GM19324 (cell line): ENCODE results near the gene TTLL8.

Source experiments
- ATAC-seq: cut with Tn5 transposase; IDR thresholded peaks from one replicate; pipeline ENCODE4 v1.9.1; 2021; ENCODE audit warnings: mild to moderate bottlenecking, moderate library complexity; ENCODE audit not compliant: unreplicated experiment, low FRiP score

The TTLL8 gene

DNA sequence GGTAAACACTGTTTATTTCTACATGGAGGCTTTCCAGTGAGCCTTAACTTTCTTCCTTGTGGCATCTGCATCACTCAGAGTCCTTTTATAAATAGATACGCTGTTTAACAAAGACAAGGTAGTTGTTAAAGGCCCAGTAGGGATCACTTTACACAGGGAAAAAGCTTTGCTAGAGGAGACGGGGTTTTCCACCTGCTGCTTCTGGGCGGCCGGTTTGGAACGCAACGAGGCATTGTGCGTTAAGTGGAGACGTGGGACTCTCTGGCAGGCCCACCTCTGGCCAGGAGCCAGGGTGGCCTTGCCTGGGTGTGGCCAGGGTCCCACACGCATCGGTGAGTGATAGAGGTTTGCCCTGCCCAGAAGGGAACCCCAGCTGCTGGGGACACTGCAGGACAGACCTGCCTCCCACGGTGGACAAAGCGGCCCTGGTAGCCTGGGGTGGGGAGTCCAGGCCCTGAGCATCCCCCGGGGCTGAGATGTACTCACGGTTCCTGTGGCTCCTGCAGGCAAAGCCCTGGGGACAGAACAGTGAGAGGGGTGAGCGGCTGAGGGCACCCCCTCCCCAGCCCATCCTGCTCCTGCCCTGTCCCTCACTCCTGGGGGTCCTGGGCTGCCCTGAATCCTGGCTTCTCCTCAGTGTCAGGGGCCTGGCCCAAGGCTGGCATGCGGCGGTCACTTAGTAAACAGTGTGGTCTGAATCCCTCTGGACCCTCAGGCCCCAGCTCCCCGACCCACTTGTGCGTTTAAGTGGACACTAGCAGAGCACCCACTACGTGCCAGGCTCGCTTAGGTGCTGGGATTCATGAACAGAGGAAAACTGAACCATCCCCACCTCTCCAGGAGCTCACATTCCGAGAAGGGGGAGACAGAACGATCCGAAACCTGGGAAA lies 49.7 kb downstream of the TTLL8 start:
- no peak for ATAC-seq

DNA sequence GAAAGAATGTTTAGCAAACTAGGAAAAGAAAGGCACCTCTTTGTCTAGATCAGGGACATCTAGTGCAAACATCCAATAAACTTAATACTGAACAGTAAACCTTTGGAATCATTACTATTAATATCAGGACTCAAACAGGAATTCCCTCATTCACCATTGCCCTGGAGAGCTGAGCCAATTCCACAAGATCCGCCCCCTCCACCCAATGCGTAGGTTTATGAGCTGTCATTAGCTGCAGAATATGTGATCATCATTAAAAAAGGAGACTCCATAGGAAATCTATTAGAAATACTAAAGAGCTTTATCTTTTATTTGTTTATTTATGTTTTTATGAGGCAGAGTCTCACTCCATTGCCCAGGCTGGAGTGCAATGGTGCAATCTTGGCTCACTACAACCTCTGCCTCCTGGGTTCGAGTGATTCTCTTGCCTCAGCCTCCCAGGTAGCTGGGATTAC lies 51.0 kb downstream of the TTLL8 start:
- no peak for ATAC-seq

DNA sequence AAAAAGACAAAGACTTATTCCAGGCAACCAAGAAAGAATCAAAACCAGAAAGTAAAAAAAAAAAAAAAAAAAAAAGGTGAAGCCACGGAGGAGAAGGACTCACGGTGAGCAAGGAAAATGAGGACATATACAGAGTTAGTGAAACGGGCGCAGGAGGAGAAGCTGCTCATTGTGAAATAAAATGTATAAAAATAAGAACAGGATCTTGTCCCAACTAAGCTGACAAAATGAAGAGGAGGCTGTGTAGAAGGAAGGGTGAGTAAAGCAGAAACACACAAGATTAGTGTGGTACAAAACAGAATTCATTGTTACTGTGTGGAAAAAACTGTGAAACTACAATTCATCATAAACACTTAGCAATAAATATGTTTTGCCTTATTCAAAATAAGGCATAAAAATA lies 53.2 kb downstream of the TTLL8 start:
- no peak for ATAC-seq

DNA sequence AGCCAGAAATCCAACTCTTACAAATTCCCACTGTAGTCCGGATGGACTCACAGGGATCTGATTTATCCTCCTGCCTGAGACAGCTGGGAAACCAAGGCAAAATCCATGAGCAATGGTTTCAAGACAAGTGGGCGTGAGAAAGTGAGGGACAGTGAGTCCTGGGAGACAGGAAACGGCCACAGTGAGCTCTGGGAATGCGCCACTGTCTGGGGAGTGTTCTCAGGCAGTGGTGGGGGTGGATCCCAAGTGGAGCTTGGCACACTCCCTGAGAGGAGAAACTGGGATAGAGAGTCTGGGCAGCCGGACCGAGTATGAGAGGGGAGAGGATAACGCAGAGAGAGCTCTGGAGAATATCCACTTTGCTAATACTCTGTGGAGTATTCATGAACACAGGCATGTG lies 55.3 kb downstream of the TTLL8 start:
- ATAC-seq: no peak

DNA sequence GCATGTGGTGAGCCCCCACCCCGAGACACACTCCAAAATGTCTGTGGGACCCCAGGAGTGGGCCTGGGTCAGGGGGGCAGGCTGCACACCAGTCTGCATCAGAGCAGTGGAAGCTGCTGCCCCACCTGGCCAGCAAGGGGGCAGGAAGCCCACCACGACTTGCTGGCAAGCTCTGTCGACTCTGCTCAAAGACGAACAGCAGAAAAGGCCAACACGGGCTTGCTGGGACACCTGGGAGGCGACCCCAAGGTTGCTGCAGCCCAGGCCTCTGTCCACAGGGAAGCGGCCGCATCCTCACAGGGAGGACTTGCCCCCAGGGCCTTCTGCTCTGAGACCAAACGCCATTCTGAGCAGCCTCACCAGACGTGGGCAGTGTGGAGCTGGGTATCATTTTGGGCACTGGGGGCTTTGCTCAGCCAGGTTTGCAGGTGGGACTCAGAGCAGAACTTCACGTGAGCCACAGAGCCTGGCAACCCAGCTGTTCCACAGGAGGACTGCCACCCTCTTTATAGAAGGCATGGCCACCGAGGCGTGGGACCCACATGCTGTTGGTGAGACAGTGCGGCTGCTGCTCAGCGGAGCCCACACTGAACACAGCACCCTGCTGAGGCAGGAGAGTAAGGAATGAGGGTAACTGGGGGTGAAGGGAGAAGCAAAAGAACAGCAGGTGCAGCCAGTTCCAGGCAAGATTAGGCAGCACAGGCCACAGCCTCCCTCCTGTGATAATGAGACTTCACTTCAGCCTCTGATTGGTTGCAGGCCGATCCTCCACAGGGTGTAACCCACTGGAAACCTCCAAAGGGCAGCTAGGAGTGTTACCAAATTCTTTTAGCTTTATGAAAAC lies 56.5 kb downstream of the TTLL8 start:
- ATAC-seq: no peak

DNA sequence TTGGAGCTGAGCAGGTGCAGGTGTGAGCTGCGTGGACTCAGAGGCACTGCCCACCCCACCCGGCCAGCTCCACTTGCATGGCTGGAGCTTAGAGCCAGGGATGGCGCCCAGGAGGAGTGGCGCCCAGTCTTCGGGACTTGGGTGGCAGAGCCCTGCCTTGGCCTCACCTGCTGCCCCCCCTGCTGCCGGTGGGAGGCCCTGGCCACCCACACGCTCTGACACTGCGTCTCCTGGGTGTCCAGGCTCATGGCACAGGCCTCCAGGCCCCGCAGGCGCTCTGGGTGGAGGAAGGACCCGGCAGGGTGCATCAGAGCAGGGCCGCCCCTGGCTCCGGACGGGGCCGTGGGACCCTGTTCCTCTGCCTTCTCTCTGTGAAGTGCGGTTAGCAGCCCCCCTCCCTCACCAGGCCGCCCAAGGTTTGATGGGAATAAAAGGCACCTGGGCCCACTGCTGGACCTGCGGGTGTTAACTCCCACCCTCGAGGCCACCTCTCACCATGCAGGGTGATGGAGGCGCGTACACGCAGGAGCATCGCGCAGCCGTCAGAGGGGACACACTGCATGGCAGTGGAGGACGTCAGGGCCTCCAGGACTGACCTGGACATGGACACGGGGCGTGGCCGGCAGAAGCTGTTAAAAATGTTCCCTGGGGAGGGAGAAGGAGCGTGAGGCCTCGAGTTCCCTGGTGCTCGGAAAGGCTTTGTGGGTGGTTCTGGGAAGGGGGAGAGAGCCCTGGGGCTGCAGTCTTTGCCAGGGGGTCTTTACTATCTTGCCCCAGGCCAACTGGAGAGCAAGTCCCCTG lies 57.3 kb downstream of the TTLL8 start:
- ATAC-seq: no peak

DNA sequence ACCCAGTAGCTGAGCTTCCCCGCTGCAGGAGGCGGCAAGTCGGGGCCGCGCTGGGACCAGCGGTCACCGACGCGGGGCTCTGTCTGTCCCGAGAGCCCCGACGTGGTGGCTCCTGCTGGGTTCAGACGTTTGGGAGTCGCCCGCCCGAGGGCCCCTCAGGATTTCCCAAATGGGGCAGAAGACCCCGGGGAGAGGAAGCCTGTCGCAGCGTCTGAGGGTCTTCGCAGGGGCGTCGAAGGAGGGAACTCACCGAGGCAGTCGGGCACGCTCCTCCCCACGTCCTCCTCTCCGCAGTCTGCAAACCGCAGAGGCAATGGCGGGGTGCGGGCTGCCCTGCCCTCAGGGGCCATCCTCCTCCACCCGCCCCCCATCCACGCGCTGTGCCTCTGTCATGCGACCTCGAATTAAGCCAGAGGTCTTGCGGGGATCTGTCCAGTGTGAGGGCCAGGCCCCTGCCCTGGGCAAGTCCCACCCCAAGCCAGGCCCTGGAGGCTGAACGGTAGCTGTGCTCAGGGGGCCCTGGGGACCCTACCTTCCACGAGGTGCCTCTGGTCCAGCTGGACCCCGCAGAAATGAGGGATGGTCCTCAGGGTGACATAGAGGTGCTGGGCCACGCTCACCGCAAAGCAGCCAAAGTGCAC lies 58.0 kb downstream of the TTLL8 start:
- no peak for ATAC-seq

DNA sequence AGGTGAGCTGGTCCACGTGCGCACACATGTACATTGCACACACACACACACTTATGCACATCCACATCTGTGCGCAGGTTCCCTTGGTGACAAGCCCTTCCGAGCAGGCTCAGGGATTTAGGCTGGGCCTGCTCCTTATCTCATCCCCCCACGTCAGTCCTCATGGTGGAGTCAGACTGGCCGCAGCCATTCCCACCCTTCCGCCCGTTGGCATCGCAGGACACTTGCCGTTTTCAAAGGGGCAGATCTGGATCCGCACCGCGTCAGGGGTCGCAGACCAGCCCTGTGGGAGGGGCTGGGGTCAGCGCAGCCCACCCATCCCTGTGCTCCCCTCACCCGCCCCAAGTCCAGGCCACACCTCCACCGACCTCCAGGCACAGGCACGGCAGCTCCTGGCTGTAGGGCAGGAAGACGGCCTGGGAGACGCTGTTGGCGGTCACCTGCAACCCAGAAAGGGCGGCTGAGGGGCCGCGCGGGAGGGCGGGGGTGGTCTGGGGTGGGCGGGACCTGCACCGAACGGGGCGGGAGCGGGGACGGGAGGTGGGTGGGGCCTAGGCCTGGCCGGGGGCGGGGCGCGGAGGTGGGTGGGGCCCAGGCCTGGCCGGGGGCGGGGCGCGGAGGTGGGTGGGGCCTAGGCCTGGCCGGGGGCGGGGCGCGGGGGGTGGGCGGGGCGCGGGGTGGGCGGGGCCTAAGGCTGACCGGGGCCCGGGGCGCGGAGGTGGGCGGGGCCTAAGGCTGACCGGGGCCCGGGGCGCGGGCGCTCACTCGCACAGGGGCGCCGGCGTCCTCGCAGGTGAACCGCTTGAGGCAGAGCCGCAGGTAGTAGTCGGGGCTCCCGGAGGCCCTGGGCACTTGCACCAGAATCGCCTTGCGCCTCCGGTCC lies 58.8 kb downstream of the TTLL8 start:
- ATAC-seq: no peak

DNA sequence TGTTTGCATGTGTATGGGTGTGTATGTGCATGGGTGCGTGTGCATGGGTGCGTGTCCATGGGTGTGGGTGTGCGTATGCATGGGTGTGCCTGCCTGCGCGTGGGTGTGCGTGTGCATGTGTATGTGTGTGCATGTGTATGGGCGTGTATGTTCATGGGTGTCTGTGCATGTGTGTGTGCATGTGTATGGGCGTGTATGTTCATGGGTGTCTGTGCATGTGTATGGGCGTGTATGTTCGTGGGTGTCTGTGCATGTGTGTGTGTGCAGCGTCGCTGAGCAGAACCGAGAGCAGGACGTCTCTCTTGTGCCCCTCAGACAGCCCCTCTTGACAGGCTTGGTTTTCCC lies 59.4 kb downstream of the TTLL8 start:
- ATAC-seq: no peak

DNA sequence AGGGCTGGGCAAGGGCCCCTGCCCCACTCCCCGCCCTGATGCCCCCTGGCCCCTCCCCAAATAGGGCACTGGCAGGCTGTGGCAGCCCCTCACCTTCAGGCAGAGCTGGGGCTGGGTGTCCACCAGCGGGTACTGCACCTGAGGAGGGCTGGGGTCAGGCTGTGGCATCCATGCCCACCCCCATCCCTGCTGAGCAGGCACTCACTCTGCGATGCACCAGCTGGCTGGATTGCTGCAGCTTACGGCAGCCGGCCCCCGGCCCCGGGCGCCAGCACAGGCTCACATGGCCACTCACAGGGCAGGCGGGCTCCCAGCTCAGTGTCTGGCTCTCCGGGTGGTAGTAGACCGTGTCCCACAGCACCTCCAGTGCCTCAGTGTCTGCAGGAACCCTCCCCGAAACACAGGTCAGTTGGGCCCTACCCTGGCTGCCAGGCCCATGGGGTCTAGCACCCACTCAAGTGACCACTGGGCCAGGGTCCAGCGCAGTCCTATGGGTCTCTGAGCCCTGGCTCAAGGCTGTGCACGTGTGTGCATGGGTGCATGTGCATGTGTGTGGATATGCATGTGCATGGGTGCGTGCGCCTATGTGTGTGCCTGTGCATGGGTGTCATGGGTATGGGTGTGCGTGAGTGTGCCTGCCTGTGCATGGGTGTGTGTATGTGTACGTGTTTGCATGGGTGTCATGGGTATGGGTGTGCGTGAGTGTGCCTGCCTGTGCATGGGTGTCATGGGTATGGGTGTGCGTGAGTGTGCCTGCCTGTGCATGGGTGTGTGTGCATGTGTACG lies 60.0 kb downstream of the TTLL8 start:
- no peak for ATAC-seq

DNA sequence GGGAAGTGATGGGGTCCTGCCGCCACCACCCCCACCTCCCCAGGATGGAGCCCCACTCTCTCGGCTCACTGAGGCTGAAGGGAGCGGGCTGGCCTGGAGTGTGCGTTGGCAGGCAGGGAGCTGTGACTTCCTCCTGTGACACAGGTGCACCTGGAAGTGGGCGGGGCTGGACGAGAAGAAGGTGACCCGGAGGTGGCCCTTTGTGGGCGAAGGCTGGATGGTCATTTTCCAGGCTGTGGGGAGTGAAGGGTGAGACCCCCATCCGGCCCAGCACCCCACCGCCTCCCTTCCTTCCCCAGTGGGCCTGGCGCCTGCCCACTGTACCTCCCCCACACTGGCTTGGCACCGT lies 60.9 kb downstream of the TTLL8 start:
- ATAC-seq: no peak

DNA sequence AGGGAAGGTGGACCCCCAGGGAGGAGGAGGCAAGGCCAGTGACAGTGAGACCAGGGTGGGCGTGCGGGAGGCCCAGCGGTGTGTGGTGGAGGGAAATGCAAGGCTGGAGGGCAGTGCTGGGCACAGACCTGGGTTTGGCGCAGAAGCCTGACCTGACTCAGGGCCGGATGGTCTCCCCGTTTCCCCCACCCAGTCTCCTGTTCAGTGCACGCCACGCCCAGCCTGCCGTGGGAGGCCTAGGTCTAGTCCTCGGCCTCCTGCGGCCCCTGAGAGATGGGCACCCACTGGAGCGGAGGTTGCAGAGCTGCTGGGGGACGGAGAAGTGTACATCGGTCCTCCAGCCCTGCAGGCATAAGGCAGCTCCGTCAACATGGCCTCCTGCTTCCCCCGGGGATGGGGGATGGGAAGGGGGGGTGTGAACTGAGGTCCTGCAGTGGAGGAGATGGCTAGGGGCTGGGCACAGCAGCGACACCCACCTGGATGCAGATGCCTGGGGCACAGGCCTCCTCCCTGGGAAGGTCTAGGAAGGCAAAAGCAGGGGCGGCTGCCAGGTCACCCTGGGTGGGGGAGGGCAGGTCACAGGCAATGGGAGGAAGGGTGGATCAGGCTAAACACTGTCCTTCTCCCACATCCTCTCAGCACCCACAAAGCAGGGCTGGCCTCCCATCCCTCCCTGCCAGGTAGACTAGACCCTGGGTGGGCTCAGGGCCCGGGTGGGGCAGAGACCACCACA lies 61.4 kb downstream of the TTLL8 start:
- no peak for ATAC-seq

DNA sequence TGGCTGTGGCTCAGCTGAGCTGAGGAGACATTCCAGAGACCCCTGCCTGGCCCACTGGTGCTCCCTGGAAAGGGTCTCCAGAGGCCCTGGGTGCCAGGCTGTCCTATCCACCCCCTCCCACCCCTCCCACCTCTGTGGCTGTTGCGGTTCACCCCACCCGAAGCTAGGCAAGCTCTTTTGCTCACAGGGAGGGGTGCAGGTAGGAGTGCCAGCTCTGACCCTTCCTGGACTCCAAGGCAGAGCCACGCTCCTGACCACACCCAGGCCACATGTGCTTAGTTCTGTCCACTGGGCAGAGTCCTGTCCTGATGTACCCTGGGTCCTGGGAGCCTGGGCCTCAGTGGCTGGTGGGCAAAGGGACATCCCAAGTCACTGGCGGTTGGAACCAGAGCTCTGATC lies 62.0 kb downstream of the TTLL8 start:
- no peak for ATAC-seq

DNA sequence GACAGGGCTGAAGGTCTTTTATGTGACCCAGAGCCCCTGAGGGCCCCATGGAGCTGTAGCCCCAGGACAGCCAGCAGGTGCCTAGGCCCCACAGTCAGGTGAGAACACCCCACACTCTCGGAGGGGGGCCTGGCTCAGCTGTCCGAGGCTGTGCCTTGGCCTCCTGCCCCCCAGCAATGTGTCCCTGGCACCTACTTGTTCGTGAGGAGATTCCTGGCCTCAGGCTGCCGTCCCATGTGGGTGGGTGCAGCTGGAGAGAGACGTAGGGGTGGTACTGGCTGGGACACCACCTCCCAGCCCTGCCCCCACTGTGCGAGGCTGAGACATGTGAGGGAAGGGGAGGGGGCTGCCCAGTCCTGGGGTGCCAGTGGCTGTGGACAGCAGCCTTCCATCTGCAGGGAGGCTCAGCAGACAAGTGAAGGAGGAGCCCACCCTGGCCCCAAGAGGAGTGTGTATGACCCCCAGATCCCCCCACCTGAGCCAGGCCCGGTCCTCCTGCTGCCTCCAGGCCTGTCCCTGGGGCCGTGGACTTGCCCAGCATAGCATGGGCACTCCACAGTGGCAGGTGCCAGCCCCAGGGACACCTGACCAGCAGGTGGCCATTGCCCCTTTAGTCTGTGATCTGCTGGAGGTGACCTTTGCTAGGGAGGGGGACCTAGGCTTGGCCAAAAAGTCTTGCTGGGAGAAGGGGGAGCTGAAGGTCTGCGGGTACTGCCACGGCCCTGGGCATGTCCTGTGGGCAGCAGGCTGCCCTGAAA lies 62.6 kb downstream of the TTLL8 start:
- ATAC-seq: no peak

DNA sequence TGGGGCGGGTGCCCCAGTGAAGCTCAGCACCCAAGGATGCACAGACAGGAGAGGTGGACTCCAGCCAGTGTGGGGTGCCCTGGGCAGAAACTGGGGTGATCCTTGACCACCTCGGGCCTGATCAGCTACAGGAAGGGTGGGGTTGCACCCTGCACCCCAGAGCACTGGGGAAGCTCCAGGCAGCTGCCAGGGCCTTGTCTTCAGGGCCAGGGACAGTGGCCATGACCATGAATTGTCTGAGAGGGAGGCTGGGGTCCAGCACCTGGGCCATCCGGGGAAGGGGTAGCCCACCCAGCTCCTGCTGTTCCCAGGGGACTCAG lies 63.1 kb downstream of the TTLL8 start:
- no peak for ATAC-seq

DNA sequence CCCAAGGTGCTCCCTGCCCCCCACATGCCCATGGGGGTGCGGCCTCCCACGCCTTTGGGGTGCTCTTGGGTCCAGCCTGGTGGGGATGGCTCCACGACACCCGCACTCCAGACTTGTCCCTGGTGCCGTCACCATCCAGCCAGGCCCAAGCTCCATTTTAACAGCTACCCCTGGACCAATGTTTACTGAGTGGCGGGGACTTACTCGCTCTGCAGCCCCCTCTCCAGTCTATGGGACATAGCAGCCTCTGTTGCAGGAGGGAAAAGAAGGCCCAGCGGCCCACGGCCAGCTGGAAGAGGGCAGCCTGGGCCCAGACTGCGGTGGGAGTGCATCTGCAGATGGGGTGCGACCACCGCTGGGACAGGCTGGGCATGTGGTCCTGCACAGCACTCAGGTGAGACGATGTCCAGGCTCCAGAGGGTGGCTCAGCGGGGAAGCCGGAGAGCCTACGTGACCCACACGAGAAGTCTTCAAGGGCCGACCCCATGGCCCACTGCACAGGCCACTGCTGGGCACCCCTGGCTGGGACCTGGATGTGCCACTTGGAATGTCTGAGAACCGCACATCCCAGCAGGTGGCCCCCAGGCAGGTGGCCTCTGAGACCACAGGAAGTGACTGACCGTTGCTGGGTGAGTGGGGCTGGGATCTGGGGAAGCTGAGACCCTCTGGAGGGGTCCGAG lies 63.6 kb downstream of the TTLL8 start:
- ATAC-seq: no peak
